CD4-positive, alpha-beta T cell treated with Interleukin-6 for 4 hours (primary cell): ENCODE results near the gene MGAT1.
A peak's percentile ranks its signal among the peaks of the same experiment; 100 is the strongest.
"Not testable (repeated sequence)": the region's sequence is repeated elsewhere in the genome, so short reads cannot be mapped to it uniquely, and the experiment has no call there.

ENCODE experiments used
- DNase-seq: peaks from one replicate; pipeline ENCODE4 v3.0.0-alpha.2; 2020; ENCODE audit warnings: mixed read lengths

The MGAT1 gene

DNA sequence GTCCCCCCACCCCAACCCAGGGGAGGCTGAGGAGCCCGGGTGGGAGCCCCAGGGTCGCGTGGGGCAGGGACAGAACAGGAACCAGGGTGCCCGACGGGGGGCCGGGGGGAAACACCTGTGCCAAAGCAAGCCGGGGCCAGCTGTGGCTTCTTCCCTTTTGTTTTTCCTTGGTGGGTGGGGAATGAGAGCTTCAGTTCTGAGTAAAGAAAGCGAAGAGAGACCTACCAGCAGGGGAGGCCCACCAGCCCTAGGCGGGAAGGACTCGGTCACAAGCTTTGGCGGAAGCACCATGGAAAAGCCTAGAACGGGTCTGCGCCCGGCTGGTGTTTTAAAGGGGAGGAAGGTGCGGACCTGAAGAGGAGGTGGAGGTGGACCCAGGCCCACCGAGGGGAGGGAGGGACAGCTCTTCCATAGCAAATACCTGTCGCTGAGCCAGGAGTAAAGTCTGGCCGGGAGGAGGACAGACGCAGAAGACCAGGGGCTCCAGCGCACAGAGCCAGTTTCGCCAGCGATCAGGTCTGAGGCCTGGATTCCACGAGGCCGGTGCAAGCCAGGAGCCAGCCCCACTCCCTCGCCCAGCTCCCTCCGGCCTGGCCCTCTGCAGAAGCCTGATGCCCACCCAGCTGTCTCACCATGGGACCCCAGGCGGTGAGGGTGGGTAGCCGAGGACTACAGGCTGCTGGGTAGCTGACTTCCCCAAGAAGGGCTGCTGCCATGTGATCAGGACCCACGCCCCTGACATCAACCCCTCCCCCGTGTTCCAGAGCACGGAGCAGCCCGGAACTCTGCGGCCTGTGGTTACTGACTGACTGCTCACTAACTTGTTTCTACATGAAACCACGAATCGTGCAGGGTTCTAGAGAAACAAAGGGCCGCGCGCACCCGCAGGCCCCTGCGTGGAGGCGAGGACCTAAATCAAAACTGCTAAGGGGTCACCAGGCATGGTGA lies 849 bp upstream of the MGAT1 start:
- peak; percentile 93 for DNase-seq

GRCh38 chr5:180801596-180802324 lies 846 bp downstream of the MGAT1 start:
- DNase-seq, result no peak

- DNase-seq, result no peak
Measured at GRCh38 chr5:180799902-180800801, 2.5 kb downstream of the MGAT1 start.

GRCh38 chr5:180799194-180799593 lies 3.4 kb downstream of the MGAT1 start:
- peak; percentile 43 for DNase-seq

DNA sequence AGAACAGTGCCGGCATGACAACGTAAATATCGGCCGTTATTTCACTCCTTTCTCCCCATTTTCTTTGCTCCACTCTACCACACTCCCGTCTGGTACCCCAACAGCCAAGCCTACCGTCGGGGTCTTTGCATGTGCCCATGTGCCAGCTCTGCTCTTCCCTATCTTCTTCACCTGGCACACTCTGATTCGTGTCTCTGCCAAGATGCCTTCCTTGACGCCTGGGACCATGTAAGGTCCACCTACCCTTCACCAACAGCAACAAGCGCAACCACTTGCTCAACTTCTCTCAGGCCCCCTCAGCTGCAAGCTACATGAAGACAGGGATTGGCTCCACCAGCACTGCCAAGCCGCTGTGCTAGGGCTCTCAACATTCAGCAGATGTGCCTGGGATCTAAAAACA lies 4.4 kb downstream of the MGAT1 start:
- DNase-seq, result no peak

- no peak for DNase-seq
Measured at GRCh38 chr5:180797256-180798192, 5.1 kb downstream of the MGAT1 start.

- DNase-seq, result no peak
Measured at GRCh38 chr5:180795771-180796313, 6.8 kb downstream of the MGAT1 start.

DNA sequence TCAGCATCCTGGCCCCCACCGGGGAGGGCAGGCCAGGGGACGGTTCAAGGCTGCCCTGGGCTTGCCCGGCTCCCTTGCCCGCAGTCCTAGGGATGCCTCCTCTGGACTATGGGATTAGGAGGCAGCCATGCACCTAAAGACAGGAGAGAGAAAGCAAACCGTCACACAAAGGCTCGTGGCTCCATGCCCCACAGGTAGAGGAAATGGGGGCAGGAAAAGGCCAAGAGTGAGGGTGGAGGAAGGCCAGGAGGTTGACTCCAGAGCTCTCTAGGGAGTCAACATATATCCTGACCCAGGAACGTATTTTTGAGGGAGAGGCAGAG lies 9.7 kb downstream of the MGAT1 start:
- DNase-seq, result no peak

DNA sequence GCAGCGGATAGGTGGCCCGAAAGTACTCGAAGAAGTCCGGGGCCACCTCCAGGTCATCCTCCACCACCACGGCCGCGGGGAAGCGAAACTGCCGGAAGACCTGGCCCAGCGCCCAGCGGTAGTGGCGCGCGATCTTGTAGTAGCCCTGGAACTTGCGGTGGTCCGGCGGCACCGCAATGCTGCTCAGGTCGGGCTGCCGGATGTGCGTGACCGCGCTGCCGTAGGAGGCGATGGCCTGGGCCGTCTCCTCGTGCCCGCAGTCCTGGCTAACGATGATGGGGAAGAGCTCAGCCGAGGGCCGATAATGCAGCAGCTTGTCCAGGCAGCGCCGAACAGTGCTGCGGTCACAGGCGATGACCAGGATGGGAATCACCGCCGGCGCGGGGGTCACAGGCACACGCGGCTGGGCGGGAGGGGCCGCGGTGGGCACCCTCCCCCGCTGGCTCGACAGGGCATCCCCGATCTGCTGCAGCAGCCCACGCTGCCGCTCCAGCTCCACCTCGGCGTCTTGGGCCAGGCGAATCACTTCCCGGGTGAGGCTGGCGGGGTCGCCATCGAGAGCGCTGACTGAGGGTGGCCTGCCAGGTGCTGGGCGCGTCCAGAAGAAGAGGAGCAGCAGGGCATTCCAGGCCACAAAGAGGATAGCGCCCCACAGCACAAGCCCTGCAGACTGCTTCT lies 10.2 kb downstream of the MGAT1 start:
- no peak for DNase-seq

DNA sequence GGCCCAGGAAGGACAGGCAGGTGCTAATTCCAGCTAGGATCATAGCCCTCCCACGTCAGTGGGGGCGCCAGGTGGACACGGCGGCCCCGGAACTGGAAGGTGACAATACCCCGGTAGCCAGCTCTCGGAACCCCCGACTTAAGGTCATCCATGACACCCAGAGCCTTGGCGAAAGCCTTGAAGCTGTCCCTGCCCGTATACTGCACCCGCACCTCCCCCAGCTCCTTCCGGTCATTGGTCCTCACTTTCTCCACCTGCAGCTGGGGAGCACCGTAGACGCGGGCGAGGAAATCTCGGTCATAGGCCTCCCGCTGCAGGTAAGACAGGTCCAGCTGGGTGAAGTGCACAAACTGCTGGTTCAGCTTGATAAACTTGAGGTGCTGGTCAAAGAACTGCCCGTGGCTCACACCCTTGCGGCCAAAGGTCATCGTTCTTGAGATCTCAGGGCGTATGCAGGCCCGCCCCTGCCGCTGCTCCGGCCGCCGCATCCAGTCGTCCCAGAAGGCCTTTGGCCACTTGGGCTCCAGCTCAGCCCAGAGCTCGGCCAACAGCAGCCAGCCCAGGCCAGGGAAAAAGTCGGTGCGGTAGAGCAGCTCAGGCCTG lies 10.9 kb downstream of the MGAT1 start:
- DNase-seq, result no peak

GRCh38 chr5:180790524-180790923 lies 12.1 kb downstream of the MGAT1 start:
- no peak for DNase-seq

DNA sequence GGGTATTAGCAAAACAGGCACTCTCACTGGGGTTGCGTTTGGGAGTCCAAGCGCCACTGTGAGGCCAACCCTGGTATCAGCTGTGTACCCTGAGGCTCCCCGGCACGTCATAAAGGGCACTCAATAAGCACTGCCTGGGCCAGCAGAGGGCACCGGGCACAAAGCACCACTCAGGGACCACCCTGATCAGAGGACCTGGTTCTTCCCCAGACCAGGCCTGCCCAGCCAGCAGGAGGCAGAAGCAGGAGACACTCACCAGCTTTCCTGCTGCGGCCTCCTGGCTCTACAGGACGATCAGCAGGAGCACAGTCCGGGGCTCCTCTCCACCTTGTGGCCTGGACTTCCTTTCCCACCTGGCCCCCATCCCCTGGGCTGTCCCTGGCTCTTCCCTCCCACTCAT lies 12.6 kb downstream of the MGAT1 start:
- peak; percentile 41 for DNase-seq

GRCh38 chr5:180788651-180789410 lies 13.8 kb downstream of the MGAT1 start:
- DNase-seq, result not testable (repeated sequence)

DNA sequence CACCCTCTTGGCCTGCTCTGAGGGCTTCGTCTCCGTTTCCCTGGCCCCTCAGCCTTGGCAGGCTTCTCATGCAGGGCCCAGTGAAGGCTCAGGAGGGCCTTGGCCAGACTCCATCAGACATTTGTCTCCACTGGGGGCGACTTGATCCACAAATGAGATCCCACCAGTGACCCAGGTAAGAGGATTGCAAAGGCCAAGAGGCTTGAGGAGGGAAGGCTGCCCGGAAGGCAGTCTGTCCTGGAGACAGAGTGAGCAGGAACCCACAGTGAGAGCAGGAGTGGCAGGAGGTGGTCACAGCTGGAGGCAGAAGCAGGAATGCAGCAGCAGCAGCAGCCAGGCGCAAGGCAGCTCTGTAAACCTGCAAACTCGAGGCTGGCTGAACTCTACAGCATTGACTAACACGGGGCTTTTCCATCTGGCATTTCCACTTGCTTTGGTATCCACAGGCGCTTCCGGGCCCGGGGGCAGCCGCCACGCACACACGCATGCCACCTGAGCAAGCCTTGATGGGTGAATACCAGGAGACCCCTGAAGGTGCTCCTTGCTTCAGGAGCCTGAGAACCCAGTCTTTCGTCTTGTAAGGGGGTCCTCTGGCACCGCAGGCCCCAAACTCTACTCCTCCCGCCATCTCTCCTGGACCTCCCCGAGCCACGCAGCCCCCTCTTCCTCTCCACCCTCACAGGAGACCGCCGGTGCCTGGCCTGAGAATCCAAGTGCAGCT lies 14.7 kb downstream of the MGAT1 start:
- DNase-seq, result no peak

DNA sequence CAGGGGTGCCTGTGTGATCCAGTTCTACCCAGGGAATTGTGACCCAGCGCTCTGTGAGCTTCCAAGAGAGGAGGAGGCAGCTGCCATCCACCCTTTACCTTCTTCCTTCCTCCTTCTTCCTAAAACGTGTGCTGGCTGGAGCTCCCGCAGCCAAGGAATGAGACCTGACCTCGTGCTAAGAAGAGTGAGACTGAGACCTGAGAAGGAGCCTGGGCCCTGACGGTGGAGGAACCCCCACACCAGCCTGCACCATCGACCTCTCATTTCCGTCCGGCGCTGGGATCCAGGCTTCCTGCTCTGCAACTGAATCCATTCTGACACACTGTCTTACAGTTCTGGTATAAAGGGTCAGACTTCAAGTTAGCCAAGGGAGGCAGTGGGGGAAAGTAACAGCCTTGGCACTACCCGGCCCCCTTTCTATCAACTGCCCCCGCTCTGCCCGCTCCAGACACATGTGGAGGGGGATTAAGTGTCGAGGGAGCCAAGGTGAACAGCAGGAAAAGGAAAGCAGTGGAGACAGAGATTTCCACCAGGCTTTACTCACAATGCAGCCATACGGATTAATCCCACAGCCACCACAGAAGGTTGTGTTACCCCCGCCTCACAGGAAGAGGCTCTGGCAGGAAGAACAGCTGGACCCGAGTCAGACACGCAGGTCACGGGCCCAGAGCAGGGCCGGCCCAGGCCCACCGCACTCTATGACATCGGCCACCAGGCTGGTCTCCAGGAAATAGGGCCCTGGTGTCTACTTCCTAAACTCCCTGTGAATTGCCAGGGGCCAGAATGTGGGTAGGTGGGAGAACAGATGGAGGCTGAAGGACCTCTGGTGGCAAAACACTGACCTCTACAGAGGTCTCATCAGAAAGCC lies 15.8 kb downstream of the MGAT1 start:
- no peak for DNase-seq

DNA sequence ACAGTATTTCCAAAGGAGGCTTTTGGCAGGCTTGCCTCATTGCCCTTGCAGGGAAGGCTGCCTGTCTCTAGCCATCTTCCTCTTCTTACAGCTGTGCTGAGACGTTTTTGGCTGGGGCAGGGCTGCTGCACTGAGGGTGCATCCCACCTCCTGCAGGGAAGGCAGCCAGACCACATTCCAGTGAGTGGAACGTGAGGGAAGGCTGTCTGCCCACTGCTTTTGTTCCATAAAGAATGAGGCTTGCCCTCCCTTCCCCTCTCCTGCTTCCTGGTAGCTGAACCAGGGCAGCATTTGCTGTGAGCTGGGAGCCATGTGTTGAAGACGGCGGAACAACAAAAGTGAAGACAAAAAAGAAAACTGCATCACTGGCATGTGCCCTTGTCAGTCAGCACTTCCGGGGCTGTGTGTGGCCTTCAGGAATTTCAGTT lies 16.8 kb downstream of the MGAT1 start:
- no peak for DNase-seq

- DNase-seq, result no peak
Measured at GRCh38 chr5:180785121-180785781, 17.4 kb downstream of the MGAT1 start.
